Measurements from ENCODE around the gene MARVELD2. TPM values are rescaled to one million over a fixed set of nuclear protein-coding genes. Genes with fewer than 3 reads are reported as not detected.

Gene MARVELD2
- total and polyA plus RNA-seq, 4 experiments from 2014 or later: 0.20 to 1.5 (median 1.1) TPM

- Mint-ChIP-seq H3K27me3 (peaks cover 9 to 18% of the 10 kb centered on the region in 2 donors), H3K4me3 (no peak overlapping the region), H3K27ac (peak overlapping the region in 1 of 7 donors; percentile 13), H3K9me3 (no peaks in the 10 kb centered on the region), H3K4me1 (no peaks in the 10 kb centered on the region), H3K36me3 (no peaks in the 10 kb centered on the region)
- Histone ChIP-seq H3K27ac (ENCODE audit: low read depth, low read length) (no peak overlapping the region), H3K4me1 (ENCODE audit: insufficient read depth, low read length) (no peaks in the 10 kb centered on the region), H3K4me3 (ENCODE audit: low read length in 2 of 2) (no peak overlapping the region), H3K36me3 (ENCODE audit: insufficient read depth, low read length) (no peaks in the 10 kb centered on the region), H3K9me3 (ENCODE audit: control insufficient read depth in 1 of 2, low read length in 2 of 2) (no peaks in the 10 kb centered on the region), H3K27me3 (ENCODE audit: insufficient read depth, low read length) (no peaks in the 10 kb centered on the region)
- no peak for DNase-seq
- ChIA-PET CTCF (ENCODE audit: partially characterized antibody) (no interaction called here), POLR2A (ENCODE audit: partially characterized antibody) (no interaction called here)
- intact Hi-C loops (cut with micrococcal nuclease): no loop called here
Observed at GRCh38 chr5:69485471-69485870, 70.6 kb downstream of the MARVELD2 start.

GRCh38 chr5:69489246-69489645 is 74.3 kb downstream of the MARVELD2 start:
- Mint-ChIP-seq H3K27me3 (peaks cover 21 to 32% of the 10 kb centered on the region in 2 donors), H3K9me3 (no peaks in the 10 kb centered on the region), H3K4me3 (no peak overlapping the region), H3K4me1 (peaks cover 2 to 22% (median 12%) of the 10 kb centered on the region in 4 donors), H3K27ac (no peak overlapping the region), H3K36me3 (no peaks in the 10 kb centered on the region)
- H3K9me3 ChIP-seq (ENCODE audit: control insufficient read depth in 1 of 2, low read length in 2 of 2): no peaks in the 10 kb centered on the region
- peaks cover 4% of the 10 kb centered on the region for H3K27me3 ChIP-seq (ENCODE audit: insufficient read depth, low read length)
- H3K4me1 ChIP-seq (ENCODE audit: insufficient read depth, low read length): peaks cover 9% of the 10 kb centered on the region
- no peaks in the 10 kb centered on the region for H3K36me3 ChIP-seq (ENCODE audit: insufficient read depth, low read length)
- ChIA-PET CTCF (ENCODE audit: partially characterized antibody) (no interaction called here), POLR2A (ENCODE audit: partially characterized antibody) (no interaction called here)
- intact Hi-C loops (cut with micrococcal nuclease): no loop called here
- H3K4me3 ChIP-seq (ENCODE audit: low read length in 2 of 2): no peak overlapping the region
- no peak for DNase-seq
- H3K27ac ChIP-seq (ENCODE audit: low read depth, low read length): no peak overlapping the region

- Histone ChIP-seq H3K4me3 (ENCODE audit: low read length in 2 of 2) (no peak overlapping the region), H3K4me1 (ENCODE audit: insufficient read depth, low read length) (peaks cover 9% of the 10 kb centered on the region), H3K9me3 (ENCODE audit: control insufficient read depth in 1 of 2, low read length in 2 of 2) (no peaks in the 10 kb centered on the region), H3K36me3 (ENCODE audit: insufficient read depth, low read length) (no peaks in the 10 kb centered on the region), H3K27me3 (ENCODE audit: insufficient read depth, low read length) (peaks cover 9% of the 10 kb centered on the region), H3K27ac (ENCODE audit: low read depth, low read length) (no peak overlapping the region)
- DNase-seq: no peak
- intact Hi-C loops (cut with micrococcal nuclease): no loop called here
- Mint-ChIP-seq H3K4me1 (peaks cover 2 to 27% (median 14%) of the 10 kb centered on the region in 4 donors), H3K27ac (no peak overlapping the region), H3K4me3 (peak overlapping the region in 5 of 8 donors; percentile 10 to 75 (median 22)), H3K36me3 (no peaks in the 10 kb centered on the region), H3K9me3 (no peaks in the 10 kb centered on the region), H3K27me3 (peaks cover 31 to 37% of the 10 kb centered on the region in 2 donors)
- ChIA-PET CTCF (ENCODE audit: partially characterized antibody) (no interaction called here), POLR2A (ENCODE audit: partially characterized antibody) (no interaction called here)
Observed at GRCh38 chr5:69491027-69491426, 76.1 kb downstream of the MARVELD2 start.

- H3K27ac Mint-ChIP-seq: no peak overlapping the region
- ChIA-PET CTCF (ENCODE audit: partially characterized antibody) (no interaction called here), POLR2A (ENCODE audit: partially characterized antibody) (no interaction called here)
- H3K27me3 Mint-ChIP-seq: peaks cover 33 to 41% of the 10 kb centered on the region in 2 donors
- Histone ChIP-seq H3K27me3 (ENCODE audit: insufficient read depth, low read length) (peaks cover 9% of the 10 kb centered on the region), H3K27ac (ENCODE audit: low read depth, low read length) (no peak overlapping the region), H3K4me1 (ENCODE audit: insufficient read depth, low read length) (peaks cover 9% of the 10 kb centered on the region), H3K36me3 (ENCODE audit: insufficient read depth, low read length) (no peaks in the 10 kb centered on the region), H3K4me3 (ENCODE audit: low read length in 2 of 2) (peak overlapping the region in 1 of 2 donors; percentile 32), H3K9me3 (ENCODE audit: control insufficient read depth in 1 of 2, low read length in 2 of 2) (no peaks in the 10 kb centered on the region)
- no peaks in the 10 kb centered on the region for H3K36me3 Mint-ChIP-seq
- H3K9me3 Mint-ChIP-seq: no peaks in the 10 kb centered on the region
- peak overlapping the region; percentile 44 to 85 (median 64) for H3K4me3 Mint-ChIP-seq
- peaks cover 2 to 27% (median 14%) of the 10 kb centered on the region in 4 donors for H3K4me1 Mint-ChIP-seq
- intact Hi-C loops (cut with micrococcal nuclease): no loop called here
- no peak for DNase-seq
Observed at GRCh38 chr5:69491838-69492390, 77.0 kb downstream of the MARVELD2 start.

- H3K4me1 Mint-ChIP-seq: peaks cover 2 to 27% (median 14%) of the 10 kb centered on the region in 4 donors
- H3K9me3 Mint-ChIP-seq: no peaks in the 10 kb centered on the region
- CTCF ChIA-PET (ENCODE audit: partially characterized antibody): no interaction called here
- H3K27ac ChIP-seq (ENCODE audit: low read depth, low read length): no peak within 1 kb of the TSS
- peak within 1 kb of the TSS; percentile 63 to 85 (median 70) for H3K4me3 Mint-ChIP-seq
- H3K9me3 ChIP-seq (ENCODE audit: control insufficient read depth in 1 of 2, low read length in 2 of 2): no peaks in the 10 kb centered on the region
- peak within 1 kb of the TSS in 1 of 2 donors; percentile 32 for H3K4me3 ChIP-seq (ENCODE audit: low read length in 2 of 2)
- H3K36me3 ChIP-seq (ENCODE audit: insufficient read depth, low read length): no peaks in the 10 kb centered on the region
- intact Hi-C loops (cut with micrococcal nuclease): no loop called here
- H3K27ac Mint-ChIP-seq: no peak within 1 kb of the TSS
- H3K27me3 Mint-ChIP-seq: peaks cover 35 to 43% of the 10 kb centered on the region in 2 donors
- H3K36me3 Mint-ChIP-seq: no peaks in the 10 kb centered on the region
- H3K27me3 ChIP-seq (ENCODE audit: insufficient read depth, low read length): peaks cover 9% of the 10 kb centered on the region
- peaks cover 9% of the 10 kb centered on the region for H3K4me1 ChIP-seq (ENCODE audit: insufficient read depth, low read length)
- DNase-seq: peak in 1 of 5 donors; percentile 2
- POLR2A ChIA-PET (ENCODE audit: partially characterized antibody): no interaction called here
Observed at GRCh38 chr5:69492391-69492922, 77.5 kb downstream of the MARVELD2 start, which contains the start of gene OCLN. TSS of gene OCLN (plus strand) at chr5:69492790. CDS start at chr5:69504245, 11,455 bp downstream.

- Mint-ChIP-seq H3K36me3 (no peaks in the 10 kb centered on the region), H3K4me3 (peak overlapping the region; percentile 63 to 81 (median 70)), H3K27me3 (peaks cover 35 to 45% of the 10 kb centered on the region in 2 donors), H3K4me1 (peaks cover 2 to 27% (median 14%) of the 10 kb centered on the region in 4 donors), H3K27ac (no peak overlapping the region), H3K9me3 (no peaks in the 10 kb centered on the region)
- Histone ChIP-seq H3K36me3 (ENCODE audit: insufficient read depth, low read length) (no peaks in the 10 kb centered on the region), H3K27ac (ENCODE audit: low read depth, low read length) (no peak overlapping the region), H3K4me1 (ENCODE audit: insufficient read depth, low read length) (peaks cover 9% of the 10 kb centered on the region), H3K27me3 (ENCODE audit: insufficient read depth, low read length) (peaks cover 9% of the 10 kb centered on the region), H3K9me3 (ENCODE audit: control insufficient read depth in 1 of 2, low read length in 2 of 2) (no peaks in the 10 kb centered on the region), H3K4me3 (ENCODE audit: low read length in 2 of 2) (peak overlapping the region in 1 of 2 donors; percentile 32)
- POLR2A ChIA-PET (ENCODE audit: partially characterized antibody): no interaction called here
- intact Hi-C loops (cut with micrococcal nuclease): no loop called here
- CTCF ChIA-PET (ENCODE audit: partially characterized antibody): no interaction called here
- no peak for DNase-seq
Observed at GRCh38 chr5:69492923-69493395, 78.0 kb downstream of the MARVELD2 start.

GRCh38 chr5:69493396-69494133 is 78.6 kb downstream of the MARVELD2 start:
- Histone ChIP-seq H3K27me3 (ENCODE audit: insufficient read depth, low read length) (peaks cover 9% of the 10 kb centered on the region), H3K36me3 (ENCODE audit: insufficient read depth, low read length) (no peaks in the 10 kb centered on the region), H3K4me3 (ENCODE audit: low read length in 2 of 2) (peak overlapping the region in 1 of 2 donors; percentile 32), H3K27ac (ENCODE audit: low read depth, low read length) (no peak overlapping the region), H3K9me3 (ENCODE audit: control insufficient read depth in 1 of 2, low read length in 2 of 2) (no peaks in the 10 kb centered on the region), H3K4me1 (ENCODE audit: insufficient read depth, low read length) (peaks cover 9% of the 10 kb centered on the region)
- H3K27ac Mint-ChIP-seq: no peak overlapping the region
- peaks cover 2 to 27% (median 14%) of the 10 kb centered on the region in 4 donors for H3K4me1 Mint-ChIP-seq
- no peak for DNase-seq
- H3K4me3 Mint-ChIP-seq: peak overlapping the region; percentile 61 to 81 (median 67)
- H3K36me3 Mint-ChIP-seq: no peaks in the 10 kb centered on the region
- intact Hi-C loops (cut with micrococcal nuclease): no loop called here
- ChIA-PET POLR2A (ENCODE audit: partially characterized antibody) (no interaction called here), CTCF (ENCODE audit: partially characterized antibody) (no interaction called here)
- peaks cover 35 to 44% of the 10 kb centered on the region in 2 donors for H3K27me3 Mint-ChIP-seq
- no peaks in the 10 kb centered on the region for H3K9me3 Mint-ChIP-seq

Measured in CD4-positive, alpha-beta memory T cell (primary cell).